GM12865 (cell line): ENCODE results near the gene LPIN3.
A peak's percentile ranks its signal among the peaks of the same experiment; 100 is the strongest.

Experiments
- DNase-seq: peaks from one replicate; pipeline ENCODE4 v3.0.0; 2010; ENCODE audit warnings: low read depth
- H3K4me3 ChIP-seq: 2 replicates; pipeline ENCODE4 v1.5.1; 2011; ENCODE audit warnings: mild to moderate bottlenecking, low read depth, low read length, control low read depth
- TF ChIP-seq, protein P1 (sequence below): IDR thresholded peaks from 2 replicates; pipeline ENCODE4 v1.5.1; 2011; ENCODE audit warnings: low read length, control low read depth, low read depth, inconsistent platforms; ENCODE audit not compliant: insufficient read depth; ENCODE audit errors: missing control alignments

LPIN3 gene

DNA sequence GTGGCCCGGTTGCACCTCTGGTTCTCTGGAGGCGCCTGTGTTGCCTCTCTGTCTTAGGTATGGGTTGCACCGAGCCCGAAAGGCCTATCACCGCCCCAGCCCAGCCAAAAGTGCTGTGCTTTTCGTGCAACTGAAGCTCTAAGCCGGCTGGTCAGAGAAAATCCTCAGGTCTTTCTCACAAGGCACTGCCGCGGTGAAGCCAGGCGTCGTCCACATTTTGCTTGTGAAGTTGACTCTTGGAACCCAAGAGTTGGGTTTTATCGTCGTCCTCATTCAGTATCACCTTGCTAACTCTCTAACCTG is 26.7 kb downstream of the LPIN3 start:
- DNase-seq, result no peak
- no peak overlapping the region for H3K4me3 ChIP-seq
- TF ChIP-seq, protein P1, sequence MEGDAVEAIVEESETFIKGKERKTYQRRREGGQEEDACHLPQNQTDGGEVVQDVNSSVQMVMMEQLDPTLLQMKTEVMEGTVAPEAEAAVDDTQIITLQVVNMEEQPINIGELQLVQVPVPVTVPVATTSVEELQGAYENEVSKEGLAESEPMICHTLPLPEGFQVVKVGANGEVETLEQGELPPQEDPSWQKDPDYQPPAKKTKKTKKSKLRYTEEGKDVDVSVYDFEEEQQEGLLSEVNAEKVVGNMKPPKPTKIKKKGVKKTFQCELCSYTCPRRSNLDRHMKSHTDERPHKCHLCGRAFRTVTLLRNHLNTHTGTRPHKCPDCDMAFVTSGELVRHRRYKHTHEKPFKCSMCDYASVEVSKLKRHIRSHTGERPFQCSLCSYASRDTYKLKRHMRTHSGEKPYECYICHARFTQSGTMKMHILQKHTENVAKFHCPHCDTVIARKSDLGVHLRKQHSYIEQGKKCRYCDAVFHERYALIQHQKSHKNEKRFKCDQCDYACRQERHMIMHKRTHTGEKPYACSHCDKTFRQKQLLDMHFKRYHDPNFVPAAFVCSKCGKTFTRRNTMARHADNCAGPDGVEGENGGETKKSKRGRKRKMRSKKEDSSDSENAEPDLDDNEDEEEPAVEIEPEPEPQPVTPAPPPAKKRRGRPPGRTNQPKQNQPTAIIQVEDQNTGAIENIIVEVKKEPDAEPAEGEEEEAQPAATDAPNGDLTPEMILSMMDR, result no peak

DNA sequence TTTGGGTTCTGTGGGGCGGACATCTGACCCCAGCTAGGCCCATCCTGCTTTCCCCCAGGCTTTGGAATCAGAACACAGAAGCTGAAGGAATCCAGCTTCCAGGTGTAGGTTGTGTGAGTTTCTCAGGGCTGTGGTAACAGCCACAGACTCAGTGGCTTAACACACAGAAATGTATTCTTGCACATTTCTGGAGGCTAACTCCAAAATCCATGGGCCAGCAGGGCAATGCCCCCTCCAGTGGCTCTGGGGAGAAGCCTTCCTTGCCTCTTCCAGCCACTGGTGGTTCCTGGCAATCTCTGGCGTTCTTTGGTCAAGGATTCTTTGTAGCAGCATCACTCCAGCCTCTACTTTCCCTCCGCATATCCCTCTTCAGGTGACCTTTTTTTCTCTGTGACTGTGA is 27.3 kb downstream of the LPIN3 start:
- no peak overlapping the region for H3K4me3 ChIP-seq
- TF ChIP-seq, protein P1, result no peak
- DNase-seq, result no peak

DNA sequence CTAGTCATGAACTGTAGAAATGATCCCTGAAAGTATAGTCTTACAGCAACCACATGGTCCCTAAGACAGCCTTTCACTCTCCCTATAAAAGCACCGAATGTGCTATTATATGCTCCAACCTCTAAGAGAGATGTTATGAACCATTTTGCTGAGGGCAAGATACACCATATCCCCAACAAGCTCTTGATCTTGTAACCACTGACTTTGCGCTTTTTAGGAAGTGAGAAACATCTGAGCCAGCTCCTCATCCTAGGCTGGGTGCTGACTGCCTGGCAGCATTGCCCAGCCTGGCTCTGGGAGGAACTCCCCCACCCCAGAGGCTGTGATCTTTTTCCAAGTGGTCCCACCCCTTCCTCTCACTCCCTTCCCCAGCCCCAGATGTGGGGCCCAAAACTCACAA is 29.1 kb downstream of the LPIN3 start:
- peak; percentile 44 for DNase-seq
- TF ChIP-seq, protein P1, result no peak

DNA sequence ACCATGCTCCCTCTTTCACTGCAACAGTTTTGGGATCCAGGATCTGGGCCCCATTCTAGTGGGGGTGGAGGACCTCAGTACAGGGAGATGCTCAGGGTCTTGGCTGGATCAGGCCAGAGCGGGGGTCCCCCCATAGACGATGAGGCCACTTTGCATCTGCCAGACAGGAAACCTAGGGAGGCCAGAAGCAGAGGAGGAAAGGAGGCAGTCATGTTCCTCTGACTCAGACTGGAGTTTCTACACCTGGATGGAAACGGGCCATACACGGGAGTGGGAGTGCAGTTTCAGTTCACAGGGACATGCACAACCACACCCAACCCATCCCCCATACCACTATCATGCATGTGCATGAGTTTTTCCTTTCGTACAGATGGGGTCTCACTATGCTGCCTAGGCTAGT is 29.6 kb downstream of the LPIN3 start:
- H3K4me3 ChIP-seq, result no peak overlapping the region
- peak; percentile 60 for DNase-seq
- TF ChIP-seq, protein P1, result no peak

More for the DNA sequence above, 29.1 kb downstream of the LPIN3 start:
- H3K4me3 ChIP-seq, result no peak overlapping the region

- no peak overlapping the region for H3K4me3 ChIP-seq
- TF ChIP-seq, protein P1, result no peak
- DNase-seq, result no peak
Observed at GRCh38 chr20:41371371-41371770, 30.8 kb downstream of the LPIN3 start.

- H3K4me3 ChIP-seq, result no peak overlapping the region
- DNase-seq, result no peak
- TF ChIP-seq, protein P1, result no peak
Observed at GRCh38 chr20:41373251-41373783, 32.7 kb downstream of the LPIN3 start.
